Stimulated activated CD4-positive, alpha-beta T cell treated with anti-CD3 and anti-CD28 coated beads, Interleukin-2, amount 100 ng/mL, for 24 hours (primary cell): ENCODE data around the gene CCNG1.
A peak's percentile ranks its signal among the peaks of the same experiment; 100 is the strongest.
"Not testable (repeated sequence)": the region's sequence is repeated elsewhere in the genome, so short reads cannot be mapped to it uniquely, and the experiment has no call there.

Experiments used
- DNase-seq, 2 donors: peaks; one replicate each; pipeline ENCODE4 v3.0.0-alpha.2; 2020

CCNG1 gene

GRCh38 chr5:163437309-163438182 is at the start of gene CCNG1:
CCNG1 (plus strand) TSS chr5:163437595; CDS start chr5:163439257, 1,662 bp downstream.
- DNase-seq: peak; percentile 87 to 90

GRCh38 chr5:163395792-163396191 is 41.6 kb upstream of the CCNG1 start:
- no peak for DNase-seq

- not testable (repeated sequence) for DNase-seq
These were observed 40.5 kb upstream of the CCNG1 start for GRCh38 chr5:163396818-163397340.

- no peak for DNase-seq
These were observed 40.0 kb upstream of the CCNG1 start for GRCh38 chr5:163397354-163397753.

- no peak for DNase-seq
These were observed 37.5 kb upstream of the CCNG1 start for GRCh38 chr5:163399923-163400322.

GRCh38 chr5:163401271-163401670 is 36.1 kb upstream of the CCNG1 start:
- no peak for DNase-seq

- DNase-seq: no peak
These were observed 35.4 kb upstream of the CCNG1 start for GRCh38 chr5:163402007-163402406.

GRCh38 chr5:163404364-163405173 is 32.8 kb upstream of the CCNG1 start:
- no peak for DNase-seq

GRCh38 chr5:163407034-163407655 is 30.2 kb upstream of the CCNG1 start:
- DNase-seq: no peak

- DNase-seq: peak; percentile 57 to 58
These were observed 29.0 kb upstream of the CCNG1 start for GRCh38 chr5:163408311-163408923.

GRCh38 chr5:163409384-163409783 is 28.0 kb upstream of the CCNG1 start:
- no peak for DNase-seq

GRCh38 chr5:163410505-163410904 is 26.9 kb upstream of the CCNG1 start:
- no peak for DNase-seq

GRCh38 chr5:163415673-163416072 is 21.7 kb upstream of the CCNG1 start:
- DNase-seq: not testable (repeated sequence)

GRCh38 chr5:163424836-163425235 is 12.6 kb upstream of the CCNG1 start:
- no peak for DNase-seq

GRCh38 chr5:163426128-163426527 is 11.3 kb upstream of the CCNG1 start:
- DNase-seq: not testable (repeated sequence)

- no peak for DNase-seq
These were observed 4.9 kb upstream of the CCNG1 start for GRCh38 chr5:163432544-163432943.

- no peak for DNase-seq
These were observed 4.1 kb upstream of the CCNG1 start for GRCh38 chr5:163433271-163433670.

- no peak for DNase-seq
These were observed 3.0 kb upstream of the CCNG1 start for GRCh38 chr5:163434401-163434866.

- DNase-seq: no peak
These were observed 880 bp upstream of the CCNG1 start for GRCh38 chr5:163436515-163436914.

GRCh38 chr5:163437011-163437308 is 435 bp upstream of the CCNG1 start:
- no peak for DNase-seq

GRCh38 chr5:163439092-163439425 is 1.7 kb downstream of the CCNG1 start:
- no peak for DNase-seq

- DNase-seq: no peak
These were observed 3.6 kb downstream of the CCNG1 start for GRCh38 chr5:163440954-163441353.

- DNase-seq: no peak
These were observed 7.1 kb downstream of the CCNG1 start for GRCh38 chr5:163444526-163444925.
